ENCODE measurements around the gene IGF2R. TPM values are rescaled to one million over a fixed set of nuclear protein-coding genes. Genes with fewer than 3 reads are reported as not detected.

IGF2R gene
- total RNA-seq, 5 donors from 2014 or later (not counting 1 experiment from before 2014, with no cell fraction given), result 63.4 to 87.5 (median 70.5) TPM

DNA sequence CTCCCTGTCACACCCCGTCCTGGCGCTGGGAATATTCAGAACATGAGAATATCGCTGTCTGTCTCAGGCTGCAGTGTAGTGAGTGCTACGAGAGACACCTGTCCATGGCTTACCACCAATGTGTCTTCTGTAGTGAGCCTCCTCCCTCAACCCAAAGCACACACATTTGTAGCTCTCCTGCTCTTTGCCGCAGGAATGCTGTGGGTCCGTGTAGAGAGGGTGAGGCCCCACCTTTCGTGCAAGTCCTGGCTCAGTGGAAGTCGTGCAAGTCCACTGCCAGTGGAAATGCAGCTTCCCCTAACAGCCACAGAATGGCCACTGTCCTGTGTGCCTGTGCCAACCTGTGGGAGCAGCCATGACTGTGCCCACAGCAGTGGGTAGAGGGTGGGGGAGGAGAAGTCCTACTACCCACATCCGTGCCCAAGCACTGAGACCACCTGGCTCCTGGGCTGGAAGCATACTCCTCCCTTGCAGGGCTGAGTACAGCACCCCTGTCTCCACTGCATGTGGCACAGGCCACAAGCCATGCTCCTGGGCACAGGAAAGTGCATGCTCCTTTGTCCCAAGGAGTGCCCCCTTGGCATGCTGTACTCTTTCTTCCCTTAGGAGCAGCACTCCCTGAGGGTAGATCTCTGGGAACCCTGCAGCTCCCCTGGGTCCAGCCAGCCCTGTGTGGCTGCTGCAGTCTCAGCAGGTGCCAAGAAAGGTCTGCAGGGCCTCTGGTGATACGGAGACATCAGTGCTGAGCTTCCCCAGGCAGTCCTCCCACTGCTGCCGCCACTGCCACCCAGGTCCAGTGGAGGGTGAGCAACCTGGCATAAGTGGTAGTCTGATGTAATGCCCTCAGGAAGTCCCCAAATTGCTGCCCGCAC, 28.0 kb downstream of the IGF2R start:
- H3K36me3 ChIP-seq (ENCODE audit: control insufficient read depth in 2 of 2, extremely low read depth in 1 of 2, insufficient read depth in 1 of 2, low read length in 1 of 2), result peaks cover 5 to 10% of the 10 kb centered on the region in 2 donors
- ChIA-PET POLR2A (no interaction called here), CTCF (interaction anchor here in 1 of 2 donors (0.5 kb wide), 1 partner anchor 1660 kb away, joined by 5 read pairs; no protein-coding TSS in a partner anchor)
- Mint-ChIP-seq H3K4me1 (peaks cover 69 to 76% (median 75%) of the 10 kb centered on the region in 3 donors), H3K4me3 (peak overlapping the region in 1 of 3 donors; percentile 15), H3K9me3 (peaks cover 5 to 17% (median 6%) of the 10 kb centered on the region in 3 donors), H3K27me3 (no peaks in the 10 kb centered on the region), H3K36me3 (peaks cover 72% of the 10 kb centered on the region), H3K27ac (no peak overlapping the region)
- no peak for ATAC-seq (replicated peaks in 1 of 4)
- peaks cover 8 to 37% of the 10 kb centered on the region in 2 experiments for H3K4me1 ChIP-seq (ENCODE audit: control insufficient read depth in 1 of 2, extremely low read depth in 1 of 2, insufficient read depth in 2 of 2, low read length in 2 of 2)
- H3K27me3 ChIP-seq (replicated peaks in 1 of 2; ENCODE audit: control insufficient read depth in 2 of 2, extremely low read depth in 1 of 2, insufficient read depth in 2 of 2, low read length in 1 of 2), result no peaks in the 10 kb centered on the region
- 90% methylated on average over 8 of the region's 12 CpGs for WGBS (ENCODE audit: insufficient coverage)
- H3K27ac ChIP-seq (ENCODE audit: low read length), result no peak overlapping the region
- no peak for DNase-seq
- no peak overlapping the region for H3K4me3 ChIP-seq (ENCODE audit: control insufficient read depth in 1 of 2, extremely low read depth in 1 of 2, low read length in 1 of 2)
- no peaks in the 10 kb centered on the region for H3K9me3 ChIP-seq

GRCh38 chr6:159997498-159998101, 28.7 kb downstream of the IGF2R start:
- no peak overlapping the region for H3K27ac ChIP-seq (ENCODE audit: low read length)
- H3K27ac Mint-ChIP-seq, result no peak overlapping the region
- H3K27me3 Mint-ChIP-seq, result no peaks in the 10 kb centered on the region
- ChIA-PET POLR2A (interaction anchor here in 1 of 2 donors (1.0 kb wide), 1 partner anchor 9 kb away, joined by 4 read pairs; no protein-coding TSS in a partner anchor), CTCF (no interaction called here)
- no peak for ATAC-seq (replicated peaks in 1 of 4)
- peaks cover 3 to 5% of the 10 kb centered on the region in 2 donors for H3K36me3 ChIP-seq (ENCODE audit: control insufficient read depth in 2 of 2, extremely low read depth in 1 of 2, insufficient read depth in 1 of 2, low read length in 1 of 2)
- H3K4me1 Mint-ChIP-seq, result peaks cover 66 to 76% (median 73%) of the 10 kb centered on the region in 3 donors
- no peaks in the 10 kb centered on the region for H3K9me3 ChIP-seq
- peaks cover 65% of the 10 kb centered on the region for H3K36me3 Mint-ChIP-seq
- peak overlapping the region in 1 of 3 donors; percentile 15 for H3K4me3 Mint-ChIP-seq
- peaks cover 8 to 40% of the 10 kb centered on the region in 2 experiments for H3K4me1 ChIP-seq (ENCODE audit: control insufficient read depth in 1 of 2, extremely low read depth in 1 of 2, insufficient read depth in 2 of 2, low read length in 2 of 2)
- no peaks in the 10 kb centered on the region for H3K27me3 ChIP-seq (replicated peaks in 1 of 2; ENCODE audit: control insufficient read depth in 2 of 2, extremely low read depth in 1 of 2, insufficient read depth in 2 of 2, low read length in 1 of 2)
- 99% methylated on average over 8 of the region's 11 CpGs for WGBS (ENCODE audit: insufficient coverage)
- H3K9me3 Mint-ChIP-seq, result peaks cover 5 to 17% (median 6%) of the 10 kb centered on the region in 3 donors
- no peak overlapping the region for H3K4me3 ChIP-seq (ENCODE audit: control insufficient read depth in 1 of 2, extremely low read depth in 1 of 2, low read length in 1 of 2)
- no peak for DNase-seq

DNA sequence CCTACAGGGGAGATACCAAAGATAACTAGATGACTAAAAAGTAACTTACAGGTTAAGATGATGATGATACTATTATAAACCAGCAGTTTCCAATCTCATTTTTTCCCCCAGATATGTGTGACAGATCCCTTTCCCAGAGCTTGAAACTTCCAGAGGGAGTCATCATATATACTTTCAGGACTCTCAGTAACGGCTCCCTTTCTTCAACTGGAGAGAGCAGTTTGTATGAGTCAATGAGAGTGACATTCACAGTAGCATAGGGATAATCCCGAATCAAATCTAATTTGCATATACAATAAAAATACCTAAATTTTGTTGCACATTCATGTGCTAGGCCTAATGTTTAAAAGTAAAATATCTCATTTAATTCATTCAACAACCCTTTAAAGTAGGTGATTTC, 29.7 kb downstream of the IGF2R start:
- H3K27ac Mint-ChIP-seq, result no peak overlapping the region
- H3K9me3 Mint-ChIP-seq, result peaks cover 5 to 17% (median 6%) of the 10 kb centered on the region in 3 donors
- ChIA-PET CTCF (no interaction called here), POLR2A (interaction anchor here in 1 of 2 donors (0.6 to 1.0 kb wide), 2 partner anchors 10 to 17 kb away, joined by 3 to 4 read pairs; no protein-coding TSS in a partner anchor)
- Histone ChIP-seq H3K4me1 (ENCODE audit: control insufficient read depth in 1 of 2, extremely low read depth in 1 of 2, insufficient read depth in 2 of 2, low read length in 2 of 2) (peaks cover 8 to 40% of the 10 kb centered on the region in 2 experiments), H3K27ac (ENCODE audit: low read length) (no peak overlapping the region), H3K36me3 (ENCODE audit: control insufficient read depth in 2 of 2, extremely low read depth in 1 of 2, insufficient read depth in 1 of 2, low read length in 1 of 2) (peaks cover 2 to 5% of the 10 kb centered on the region in 2 donors), H3K4me3 (ENCODE audit: control insufficient read depth in 1 of 2, extremely low read depth in 1 of 2, low read length in 1 of 2) (no peak overlapping the region), H3K9me3 (no peaks in the 10 kb centered on the region), H3K27me3 (replicated peaks in 1 of 2; ENCODE audit: control insufficient read depth in 2 of 2, extremely low read depth in 1 of 2, insufficient read depth in 2 of 2, low read length in 1 of 2) (no peaks in the 10 kb centered on the region)
- peak overlapping the region in 1 of 3 donors; percentile 71 for H3K4me3 Mint-ChIP-seq
- H3K27me3 Mint-ChIP-seq, result no peaks in the 10 kb centered on the region
- ATAC-seq (replicated peaks in 1 of 4) (no peak), DNase-seq (no peak)
- H3K36me3 Mint-ChIP-seq, result peaks cover 56% of the 10 kb centered on the region
- peaks cover 62 to 71% (median 69%) of the 10 kb centered on the region in 3 donors for H3K4me1 Mint-ChIP-seq
- no CpG with 5 or more reads among the region's 2 CpGs for WGBS (ENCODE audit: insufficient coverage)

DNA sequence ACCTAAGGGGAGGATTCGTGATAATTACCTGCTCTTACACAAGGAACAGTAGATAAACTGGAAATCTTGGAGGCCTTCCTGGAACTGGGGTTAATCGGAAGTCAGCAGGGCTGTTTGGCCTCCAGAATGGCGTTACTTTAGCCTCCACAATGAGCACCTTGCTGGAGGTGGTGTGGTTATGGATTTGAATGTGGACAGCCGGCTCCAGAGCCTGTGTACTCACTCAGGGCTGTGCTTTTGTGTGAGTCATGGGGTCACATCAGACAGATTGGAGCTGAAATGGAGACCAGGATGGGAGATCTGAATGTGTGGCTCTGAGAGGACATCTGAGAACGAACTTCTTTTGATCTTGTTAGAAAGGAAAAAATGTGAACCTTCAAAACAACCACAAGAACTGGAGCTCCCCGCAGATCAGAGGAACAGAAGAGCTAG, 30.4 kb downstream of the IGF2R start:
- DNase-seq (no peak), ATAC-seq (replicated peaks in 1 of 4) (peak in 3 of 4 experiments; percentile 36 to 55 (median 46))
- Histone ChIP-seq H3K4me3 (ENCODE audit: control insufficient read depth in 1 of 2, extremely low read depth in 1 of 2, low read length in 1 of 2) (no peak overlapping the region), H3K4me1 (ENCODE audit: control insufficient read depth in 1 of 2, extremely low read depth in 1 of 2, insufficient read depth in 2 of 2, low read length in 2 of 2) (peaks cover 8 to 44% of the 10 kb centered on the region in 2 experiments), H3K36me3 (ENCODE audit: control insufficient read depth in 2 of 2, extremely low read depth in 1 of 2, insufficient read depth in 1 of 2, low read length in 1 of 2) (peaks cover 2 to 9% of the 10 kb centered on the region in 2 donors), H3K27me3 (replicated peaks in 1 of 2; ENCODE audit: control insufficient read depth in 2 of 2, extremely low read depth in 1 of 2, insufficient read depth in 2 of 2, low read length in 1 of 2) (no peaks in the 10 kb centered on the region), H3K27ac (ENCODE audit: low read length) (no peak overlapping the region), H3K9me3 (no peaks in the 10 kb centered on the region)
- WGBS (ENCODE audit: insufficient coverage), result 56% methylated on average over 2 of the region's 6 CpGs
- no peaks in the 10 kb centered on the region for H3K27me3 Mint-ChIP-seq
- ChIA-PET CTCF (interaction anchor here in 1 of 2 donors (0.6 kb wide), 1 partner anchor 136 kb away, joined by 3 read pairs; no protein-coding TSS in a partner anchor), POLR2A (interaction anchor here (0.5 to 0.8 kb wide), 2 partner anchors 31 to 1062 kb away, joined by 3 read pairs; no protein-coding TSS in a partner anchor)
- H3K36me3 Mint-ChIP-seq, result peaks cover 54% of the 10 kb centered on the region
- peak overlapping the region in 1 of 2 donors; percentile 50 for H3K27ac Mint-ChIP-seq
- peak overlapping the region in 1 of 3 donors; percentile 71 for H3K4me3 Mint-ChIP-seq
- peaks cover 3 to 14% (median 5%) of the 10 kb centered on the region in 3 donors for H3K9me3 Mint-ChIP-seq
- H3K4me1 Mint-ChIP-seq, result peaks cover 64 to 73% (median 72%) of the 10 kb centered on the region in 3 donors

- H3K27ac ChIP-seq (ENCODE audit: low read length), result no peak overlapping the region
- no peaks in the 10 kb centered on the region for H3K27me3 Mint-ChIP-seq
These were observed 31.4 kb downstream of the IGF2R start for GRCh38 chr6:160000280-160000704.

More at GRCh38 chr6:160000280-160000704, 31.4 kb downstream of the IGF2R start:
- Histone ChIP-seq H3K9me3 (no peaks in the 10 kb centered on the region), H3K4me3 (ENCODE audit: control insufficient read depth in 1 of 2, extremely low read depth in 1 of 2, low read length in 1 of 2) (no peak overlapping the region), H3K4me1 (ENCODE audit: control insufficient read depth in 1 of 2, extremely low read depth in 1 of 2, insufficient read depth in 2 of 2, low read length in 2 of 2) (peaks cover 8 to 48% of the 10 kb centered on the region in 2 experiments), H3K36me3 (ENCODE audit: control insufficient read depth in 2 of 2, extremely low read depth in 1 of 2, insufficient read depth in 1 of 2, low read length in 1 of 2) (peaks cover 2 to 11% of the 10 kb centered on the region in 2 donors), H3K27me3 (replicated peaks in 1 of 2; ENCODE audit: control insufficient read depth in 2 of 2, extremely low read depth in 1 of 2, insufficient read depth in 2 of 2, low read length in 1 of 2) (no peaks in the 10 kb centered on the region)
- ATAC-seq (replicated peaks in 1 of 4) (no peak), DNase-seq (no peak)
- POLR2A ChIA-PET, result interaction anchor here in 1 of 2 donors (0.6 kb wide), 1 partner anchor 149 kb away, joined by 3 read pairs; no protein-coding TSS in a partner anchor
- Mint-ChIP-seq H3K4me3 (peak overlapping the region in 1 of 3 donors; percentile 71), H3K9me3 (peaks cover 0 to 4% (median 0%) of the 10 kb centered on the region in 3 donors), H3K36me3 (peaks cover 46% of the 10 kb centered on the region), H3K27ac (no peak overlapping the region), H3K4me1 (peaks cover 62 to 72% (median 67%) of the 10 kb centered on the region in 3 donors)
- CTCF ChIA-PET, result no interaction called here
- 100% methylated on average over 3 of the region's 8 CpGs for WGBS (ENCODE audit: insufficient coverage)

Data from T-cell (primary cell).